ENCODE results near the gene FNDC1.

Gene FNDC1

DNA sequence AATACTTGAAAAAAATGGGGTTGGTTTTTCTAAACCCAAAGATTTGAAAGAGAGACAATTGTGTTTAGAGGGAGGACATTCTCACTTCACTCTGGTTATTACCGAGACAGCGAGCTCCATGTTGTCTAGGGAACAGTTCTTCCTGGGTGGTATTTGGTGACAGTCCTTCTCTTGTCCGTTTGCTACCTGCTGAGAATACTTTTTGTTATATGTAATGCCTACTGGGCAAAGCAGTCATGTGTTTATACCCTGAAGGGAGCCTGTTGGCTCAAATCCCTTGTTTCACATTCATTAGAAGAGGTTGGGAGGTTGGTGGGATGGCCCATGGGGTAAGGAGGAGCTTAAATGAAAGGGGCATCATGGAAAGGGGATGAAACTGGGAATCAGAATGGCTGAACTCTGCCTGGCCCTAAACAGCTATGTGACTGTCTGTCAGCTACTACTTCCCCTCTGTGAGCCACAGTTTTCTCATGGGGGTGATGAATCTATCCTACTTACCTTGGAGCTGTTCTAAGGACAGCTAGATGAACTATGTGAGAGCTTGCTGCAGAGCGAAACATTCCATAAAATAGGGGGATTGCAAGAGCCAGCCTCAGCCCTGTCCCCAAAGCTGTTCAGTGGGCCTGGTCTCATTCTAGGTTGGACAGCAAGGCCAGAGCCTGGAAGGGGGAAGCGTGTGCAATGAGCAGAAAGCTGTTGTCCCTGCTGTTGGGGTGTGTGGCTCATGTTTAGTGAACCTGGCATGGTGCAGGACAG, 43.5 kb downstream of the FNDC1 start:
- no peak for DNase-seq

DNA sequence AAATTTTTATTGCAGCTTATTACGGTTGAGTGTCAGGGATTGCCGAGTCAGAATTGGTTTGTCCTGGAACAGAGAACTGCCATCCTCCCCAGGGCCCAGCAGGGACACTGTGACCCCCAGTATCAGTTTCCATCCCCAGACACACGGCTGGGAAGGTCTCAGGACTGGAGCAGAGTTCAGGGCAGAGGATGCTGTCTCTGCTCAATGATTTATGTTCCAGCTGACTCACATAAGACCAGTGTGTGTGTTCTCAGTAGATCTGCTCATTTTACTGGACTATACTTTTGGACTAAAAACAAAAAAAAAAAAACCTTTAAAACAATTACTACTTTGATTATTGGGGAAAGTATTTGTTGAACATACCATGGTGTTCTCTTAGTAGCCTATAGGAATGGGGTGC, 44.2 kb downstream of the FNDC1 start:
- DNase-seq = no peak

- no peak for DNase-seq
Measured at GRCh38 chr6:159214281-159214680, 45.1 kb downstream of the FNDC1 start.

- DNase-seq = no peak
Measured at GRCh38 chr6:159217595-159218275, 48.5 kb downstream of the FNDC1 start.

- no peak for DNase-seq
Measured at GRCh38 chr6:159220093-159220492, 50.9 kb downstream of the FNDC1 start.

DNA sequence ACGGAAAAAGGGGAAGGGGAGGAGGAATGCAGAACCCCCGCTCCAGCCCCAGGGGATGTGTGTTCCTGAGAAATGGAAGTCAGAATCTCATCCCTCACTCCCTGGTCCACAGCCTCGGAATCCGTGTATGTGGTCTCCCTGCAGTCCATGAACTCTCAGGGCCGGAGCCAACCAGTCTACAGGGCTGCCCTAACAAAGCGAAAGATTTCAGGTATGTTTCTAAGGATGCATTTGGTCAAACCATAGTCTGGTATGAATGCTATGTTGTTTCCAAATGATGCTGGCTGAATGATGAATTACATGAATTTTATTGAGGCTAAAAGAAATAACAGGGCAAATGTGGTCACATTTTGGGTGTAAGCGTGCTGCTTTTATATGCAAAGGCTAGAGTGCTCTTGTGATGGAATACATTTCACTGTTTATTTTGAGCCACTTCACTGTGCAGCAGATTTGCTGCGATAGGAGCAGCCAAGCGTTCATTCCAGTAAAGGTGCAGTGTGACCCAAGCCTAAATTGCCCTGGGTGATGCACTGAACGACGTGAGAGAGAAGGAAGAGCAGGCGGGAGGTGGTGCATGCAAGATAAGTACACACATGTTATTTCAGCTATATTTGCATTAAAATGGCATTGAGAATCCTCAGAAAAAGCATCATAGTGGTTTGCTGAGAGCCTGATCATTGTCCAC, 52.4 kb downstream of the FNDC1 start:
- no peak for DNase-seq

DNA sequence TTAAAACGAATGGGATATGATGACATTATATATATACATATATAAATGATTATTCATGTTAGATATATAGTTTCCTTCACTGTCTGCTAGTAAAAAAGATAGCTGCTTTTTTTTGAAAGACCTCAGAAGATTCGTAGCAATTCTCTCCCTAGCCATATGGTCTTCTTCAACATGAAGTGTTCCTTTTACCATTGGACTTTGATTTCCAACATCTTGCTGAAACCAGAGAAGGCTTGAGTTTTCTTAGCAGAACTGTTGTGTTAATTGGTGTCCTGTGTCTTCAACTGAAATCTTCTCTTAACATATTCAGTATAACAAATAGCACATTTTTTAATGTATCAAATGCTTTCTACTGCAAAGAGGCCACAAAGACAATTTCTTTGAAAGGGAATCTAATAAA, 55.3 kb downstream of the FNDC1 start:
- no peak for DNase-seq

GRCh38 chr6:159229651-159230051, 60.5 kb downstream of the FNDC1 start:
- no peak for DNase-seq

DNA sequence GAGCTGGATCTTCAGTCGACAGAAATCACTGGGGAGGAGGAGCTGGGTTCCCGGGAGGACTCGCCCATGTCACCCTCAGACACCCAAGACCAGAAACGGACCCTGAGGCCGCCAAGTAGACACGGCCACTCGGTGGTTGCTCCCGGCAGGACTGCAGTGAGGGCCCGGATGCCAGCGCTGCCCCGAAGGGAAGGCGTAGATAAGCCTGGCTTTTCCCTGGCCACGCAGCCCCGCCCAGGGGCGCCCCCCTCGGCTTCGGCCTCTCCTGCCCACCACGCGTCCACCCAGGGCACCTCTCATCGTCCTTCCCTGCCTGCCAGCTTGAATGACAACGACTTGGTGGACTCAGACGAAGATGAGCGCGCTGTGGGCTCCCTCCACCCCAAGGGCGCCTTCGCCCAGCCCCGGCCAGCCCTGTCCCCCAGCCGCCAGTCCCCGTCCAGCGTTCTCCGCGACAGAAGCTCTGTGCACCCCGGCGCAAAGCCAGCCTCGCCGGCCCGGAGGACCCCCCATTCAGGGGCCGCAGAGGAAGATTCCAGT, 63.0 kb downstream of the FNDC1 start:
- no peak for DNase-seq

GRCh38 chr6:159232751-159233150, 63.6 kb downstream of the FNDC1 start:
- no peak for DNase-seq

GRCh38 chr6:159233365-159234101, 64.3 kb downstream of the FNDC1 start:
- no peak for DNase-seq

GRCh38 chr6:159234102-159234553, 64.9 kb downstream of the FNDC1 start:
- DNase-seq = no peak

- no peak for DNase-seq
Measured at GRCh38 chr6:159238920-159239558, 69.8 kb downstream of the FNDC1 start.

DNA sequence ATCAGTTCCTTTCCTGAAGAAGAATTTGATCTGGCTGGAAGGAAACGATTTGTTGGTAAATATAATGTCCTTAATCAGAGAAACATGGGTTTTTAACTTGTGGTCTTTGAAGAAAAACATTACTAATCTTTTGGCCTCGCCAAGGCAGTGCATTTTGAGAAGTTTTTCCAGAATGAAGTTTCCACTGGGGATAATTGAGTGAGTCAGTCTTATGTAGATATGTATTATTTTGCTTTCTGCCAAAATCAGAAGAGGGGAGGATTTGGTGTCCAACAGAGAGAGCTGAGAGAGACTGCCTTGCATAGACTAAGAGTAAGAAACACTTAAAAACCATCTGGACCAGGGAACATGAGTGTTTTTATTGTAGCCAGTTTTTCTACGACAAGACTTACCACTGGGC, 79.9 kb downstream of the FNDC1 start:
- DNase-seq = no peak

- DNase-seq = no peak
Measured at GRCh38 chr6:159249752-159250151, 80.6 kb downstream of the FNDC1 start.

DNA sequence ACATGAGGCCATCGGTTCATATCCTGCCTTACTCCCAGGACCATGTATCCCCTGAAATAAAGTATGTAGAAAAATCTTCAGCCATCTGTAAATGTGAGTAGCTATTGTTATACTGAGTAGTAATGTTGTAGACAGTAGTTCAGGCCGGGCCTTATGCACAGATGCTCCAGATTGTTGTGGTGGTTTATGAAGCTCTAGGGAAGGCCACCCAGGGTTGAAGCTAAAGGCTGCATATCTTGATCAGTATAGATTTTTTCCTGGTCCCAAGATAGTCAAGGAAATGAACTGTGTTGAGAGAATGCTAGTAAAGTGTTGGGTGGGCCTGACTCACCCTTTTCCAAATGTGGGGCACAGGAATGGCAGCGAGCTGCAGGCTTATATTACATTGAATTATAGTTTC, 81.4 kb downstream of the FNDC1 start:
- no peak for DNase-seq

GRCh38 chr6:159252955-159253508, 83.8 kb downstream of the FNDC1 start:
- DNase-seq = peak; percentile 8

GRCh38 chr6:159254186-159254585, 85.0 kb downstream of the FNDC1 start:
- DNase-seq = no peak

DNA sequence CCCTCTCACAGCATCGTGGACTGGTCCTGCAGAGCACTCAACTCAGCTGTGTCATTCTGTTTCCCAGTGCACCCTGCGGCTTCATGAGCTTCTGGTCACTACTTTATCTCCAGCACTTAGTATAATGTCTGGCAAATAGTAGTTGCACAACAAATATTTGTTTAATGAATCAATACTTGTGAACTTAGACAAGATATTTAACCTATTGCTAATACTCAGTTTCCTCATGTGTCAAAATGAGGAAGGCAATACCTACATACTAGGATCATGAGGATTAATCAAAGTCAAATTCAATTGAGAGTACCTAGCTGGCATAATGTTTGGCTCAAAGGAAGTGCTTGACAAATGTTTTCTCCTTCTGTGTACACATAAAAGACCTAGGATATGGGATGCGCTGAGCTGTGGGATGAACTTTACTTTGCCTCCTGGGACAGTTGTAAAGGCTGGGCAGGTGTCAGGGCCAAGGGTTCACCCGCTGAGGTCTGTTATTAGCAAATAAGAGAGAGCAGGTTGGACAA, 86.3 kb downstream of the FNDC1 start:
- no peak for DNase-seq

GRCh38 chr6:159256128-159256527, 86.9 kb downstream of the FNDC1 start:
- no peak for DNase-seq

DNA sequence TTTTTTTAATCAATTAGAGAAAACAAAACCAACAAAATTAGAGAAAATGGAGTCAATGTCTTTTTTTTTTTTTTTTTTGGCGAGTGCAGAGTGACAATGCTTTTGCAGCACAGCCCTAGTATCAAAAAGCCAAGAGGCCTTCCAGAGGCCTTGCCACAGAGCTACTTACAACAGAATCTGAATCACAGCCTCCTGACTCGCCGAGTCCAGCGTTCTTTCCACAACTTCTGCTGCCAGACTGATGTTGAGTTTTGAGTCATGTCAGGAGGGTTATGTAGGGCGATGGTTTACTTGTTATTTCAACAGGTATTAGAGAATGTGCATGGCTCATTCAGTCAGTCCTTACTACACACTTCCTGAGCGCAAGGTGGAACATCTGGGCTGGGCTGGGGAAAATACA, 88.6 kb downstream of the FNDC1 start:
- no peak for DNase-seq

All from NCI-H2029 treated with DMSO at 0.1 percent for 48 hours (cell line).